Suprapubic skin (tissue), 4 donors: Measurements from ENCODE around the gene SLC8A1. TPM values are rescaled to one million over a fixed set of nuclear protein-coding genes. Genes with fewer than 3 reads are reported as not detected.

ENCODE experiments used
- DNase-seq, 2 donors: peaks; one replicate each; pipeline ENCODE4 v3.0.0-alpha.2; 2019; ENCODE audit warnings: low spot score in 2 of 2
- H3K27ac ChIP-seq: fragments of 200-600 bp; sonication (generic); one replicate; pipeline ENCODE4 v1.5.1; 2019
- H3K27me3 ChIP-seq: fragments of 200-600 bp; sonication (generic); one replicate; pipeline ENCODE4 v1.5.1; 2019
- H3K36me3 ChIP-seq: fragments of 200-600 bp; sonication (generic); one replicate; pipeline ENCODE4 v1.5.1; 2019
- H3K4me1 ChIP-seq: fragments of 200-600 bp; sonication (generic); one replicate; pipeline ENCODE4 v1.5.1; 2019
- H3K4me3 ChIP-seq: fragments of 200-600 bp; sonication (generic); one replicate; pipeline ENCODE4 v1.5.1; 2019; ENCODE audit warnings: mild to moderate bottlenecking
- H3K9me3 ChIP-seq: fragments of 200-600 bp; sonication (generic); one replicate; pipeline ENCODE4 v1.5.1; 2019
- CTCF ChIP-seq, 2 donors: fragments of 200-600 bp in 1 of 2; fragments of 450-650 bp in 1 of 2; sonication (generic) in 1 of 2; IDR thresholded peaks; one replicate each; pipeline ENCODE4 v1.5.1; 2016 to 2019; ENCODE audit warnings: antibody characterized with exemption in 2 of 2, mild to moderate bottlenecking in 1 of 2, moderate library complexity in 1 of 2
- EP300 ChIP-seq: sonication (generic); formaldehyde crosslinking; IDR thresholded peaks from one replicate; pipeline ENCODE4 v1.6.1; 2017; ENCODE audit warnings: antibody characterized with exemption
- POLR2A ChIP-seq, 2 donors: fragments of 450-650 bp; IDR thresholded peaks; one replicate each; pipeline ENCODE4 v1.6.1; 2017; ENCODE audit warnings: antibody characterized with exemption in 2 of 2, mild to moderate bottlenecking in 2 of 2, moderate library complexity in 2 of 2
- POLR2AphosphoS5 ChIP-seq, 3 donors: sonication (generic); formaldehyde crosslinking; IDR thresholded peaks; one replicate each; pipeline ENCODE4 v1.6.1; 2017; ENCODE audit warnings: antibody characterized with exemption in 3 of 3
- WGBS: methylation state at CpG from one replicate; pipeline ENCODE4 v1.1.5; 2018; 5-methylcytosine and 5-hydroxymethylcytosine counted together
- total RNA-seq, 4 donors: library from RNA; depleted of rRNA; stranded (reverse); fragments of >200 nt; gene quantifications; one replicate each; pipeline ENCODE4 v1.1.0, GENCODE V29; 2016

Gene SLC8A1
- total RNA-seq, 4 donors from 2014 or later: 2.4 to 14.4 (median 9.9) TPM

DNA sequence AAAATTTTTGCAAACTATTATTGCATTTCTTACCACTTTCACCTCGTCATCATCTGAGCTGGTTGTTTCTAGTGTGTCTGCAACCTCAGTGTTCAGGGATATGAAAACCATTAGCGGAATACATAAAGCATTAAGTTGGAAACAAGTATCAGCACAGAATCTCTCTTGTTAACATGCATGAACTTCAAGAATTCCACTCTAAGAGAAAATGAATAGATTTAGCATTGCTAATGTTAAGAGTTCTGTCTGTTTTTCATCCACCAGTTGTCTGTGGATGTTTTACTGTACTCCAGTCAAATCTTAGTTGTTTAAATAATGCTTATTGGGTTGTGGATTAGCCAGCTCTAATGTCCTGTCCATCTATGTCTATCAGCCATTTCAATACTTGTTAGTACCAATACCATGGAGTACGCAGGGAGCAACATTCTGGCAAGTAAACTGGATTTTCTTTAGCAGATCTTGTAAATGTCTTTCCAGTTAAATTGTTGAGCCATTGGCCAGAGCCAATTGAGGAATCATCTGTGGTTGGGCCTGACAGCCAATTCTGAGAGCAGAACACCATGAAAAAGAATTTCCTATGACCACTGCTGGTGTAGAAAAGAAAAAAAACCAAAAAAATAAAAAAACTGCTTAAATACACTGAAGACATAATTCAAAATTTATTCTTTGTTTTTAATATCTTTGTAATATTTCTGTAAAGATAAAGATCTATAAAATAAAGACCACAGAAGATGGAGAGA, 82.5 kb downstream of the SLC8A1 start:
- no peak overlapping the region for H3K27ac ChIP-seq
- no peak for DNase-seq
- H3K4me1 ChIP-seq: peaks cover 6% of the 10 kb centered on the region
- no peak overlapping the region for H3K4me3 ChIP-seq
- TF ChIP-seq POLR2AphosphoS5 (IDR thresholded peaks at IDR 0.05) (no peak), EP300 (no peak), POLR2A (IDR thresholded peaks at IDR 0.05) (no peak), CTCF (IDR thresholded peaks at IDR 0.05) (no peak)
- H3K36me3 ChIP-seq: no peaks in the 10 kb centered on the region
- H3K9me3 ChIP-seq: no peaks in the 10 kb centered on the region
- 96% methylated on average over 3 of the region's 3 CpGs for WGBS
- H3K27me3 ChIP-seq: no peaks in the 10 kb centered on the region

GRCh38 chr2:40367652-40368051, 84.2 kb downstream of the SLC8A1 start:
- no peaks in the 10 kb centered on the region for H3K9me3 ChIP-seq
- no peak overlapping the region for H3K27ac ChIP-seq
- no peaks in the 10 kb centered on the region for H3K36me3 ChIP-seq
- no peak overlapping the region for H3K4me3 ChIP-seq
- no peaks in the 10 kb centered on the region for H3K27me3 ChIP-seq
- DNase-seq: no peak
- H3K4me1 ChIP-seq: peaks cover 6% of the 10 kb centered on the region
- 92% methylated on average over 2 of the region's 2 CpGs for WGBS
- TF ChIP-seq POLR2A (IDR thresholded peaks at IDR 0.05) (no peak), CTCF (IDR thresholded peaks at IDR 0.05) (no peak), POLR2AphosphoS5 (IDR thresholded peaks at IDR 0.05) (no peak), EP300 (no peak)

DNA sequence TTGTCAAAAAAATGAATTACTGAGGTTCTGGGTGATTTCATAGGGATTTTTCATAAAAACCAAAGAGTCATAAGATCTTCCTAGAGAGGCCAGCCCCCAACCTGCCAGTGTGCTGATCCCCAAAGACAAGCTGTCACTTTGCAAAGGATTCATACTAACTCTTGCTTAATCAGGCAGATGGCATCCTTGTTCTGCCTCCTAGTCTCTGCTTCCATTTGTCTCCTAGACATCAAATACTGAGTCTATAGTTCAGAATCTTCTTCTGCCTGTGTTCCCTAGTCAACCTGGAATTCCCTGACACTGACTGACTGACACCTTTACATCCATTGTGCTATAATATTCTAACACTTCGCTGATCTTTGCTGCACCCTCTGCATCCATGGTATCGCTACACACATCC, 84.9 kb downstream of the SLC8A1 start:
- no peak overlapping the region for H3K4me3 ChIP-seq
- WGBS: 97% methylated on average over 2 of the region's 2 CpGs
- TF ChIP-seq CTCF (IDR thresholded peaks at IDR 0.05): no peak
- no peak for TF ChIP-seq EP300
- TF ChIP-seq POLR2A (IDR thresholded peaks at IDR 0.05): no peak
- TF ChIP-seq POLR2AphosphoS5 (IDR thresholded peaks at IDR 0.05): no peak

DNA sequence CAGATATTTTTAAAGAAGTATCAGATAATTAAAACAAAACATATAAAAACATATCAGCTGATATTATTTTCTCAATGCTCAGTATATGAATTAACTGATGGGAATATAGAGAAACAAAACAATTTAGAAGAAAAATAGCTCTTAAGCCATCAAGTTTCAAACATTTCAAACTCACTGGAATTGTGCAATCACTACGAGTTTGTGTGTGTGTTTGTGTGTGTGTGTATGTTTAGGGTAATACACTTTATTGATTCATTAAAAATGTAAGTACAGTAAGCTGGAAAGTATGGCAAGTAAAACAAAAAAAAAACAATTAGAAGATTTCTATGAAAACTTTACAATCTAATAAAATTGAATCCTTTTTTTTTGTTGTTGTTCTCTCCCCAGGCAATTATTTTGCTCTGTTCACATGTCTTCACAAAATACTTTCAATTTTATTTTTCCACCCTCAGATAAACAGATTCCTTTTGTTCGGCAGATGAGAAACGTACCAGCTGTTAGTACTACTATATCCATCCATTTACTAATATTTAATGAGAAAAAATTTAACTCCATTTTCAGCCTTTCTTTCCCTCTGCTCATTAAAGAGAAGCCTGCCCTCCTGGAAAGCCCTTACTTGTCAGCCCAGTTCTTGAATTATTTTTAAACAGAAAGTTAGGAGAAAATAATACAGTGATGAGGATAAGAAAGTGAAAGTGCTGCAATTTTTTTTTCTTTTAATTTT, 87.6 kb downstream of the SLC8A1 start:
- WGBS: 12% methylated on average over 3 of the region's 3 CpGs
- TF ChIP-seq POLR2A (IDR thresholded peaks at IDR 0.05) (no peak), EP300 (no peak), POLR2AphosphoS5 (IDR thresholded peaks at IDR 0.05) (no peak), CTCF (IDR thresholded peaks at IDR 0.05) (no peak)

More for the DNA sequence above, 84.9 kb downstream of the SLC8A1 start:
- Histone ChIP-seq H3K9me3 (no peaks in the 10 kb centered on the region), H3K4me1 (no peaks in the 10 kb centered on the region), H3K27me3 (no peaks in the 10 kb centered on the region), H3K36me3 (no peaks in the 10 kb centered on the region), H3K27ac (no peak overlapping the region)
- no peak for DNase-seq

GRCh38 chr2:40363631-40364030, 88.3 kb downstream of the SLC8A1 start:
- Histone ChIP-seq H3K4me3 (peak overlapping the region; percentile 2), H3K27ac (no peak overlapping the region), H3K9me3 (no peaks in the 10 kb centered on the region), H3K27me3 (no peaks in the 10 kb centered on the region), H3K36me3 (no peaks in the 10 kb centered on the region), H3K4me1 (no peaks in the 10 kb centered on the region)
- TF ChIP-seq POLR2AphosphoS5 (IDR thresholded peaks at IDR 0.05): no peak
- peak; percentile 1 for TF ChIP-seq EP300
- TF ChIP-seq CTCF (IDR thresholded peaks at IDR 0.05): no peak
- TF ChIP-seq POLR2A (IDR thresholded peaks at IDR 0.05): no peak
- DNase-seq: no peak
- WGBS: 73% methylated on average over 6 of the region's 6 CpGs

More for the DNA sequence above, 87.6 kb downstream of the SLC8A1 start:
- Histone ChIP-seq H3K4me1 (no peaks in the 10 kb centered on the region), H3K4me3 (peak overlapping the region; percentile 2), H3K27ac (no peak overlapping the region), H3K9me3 (no peaks in the 10 kb centered on the region), H3K36me3 (no peaks in the 10 kb centered on the region), H3K27me3 (no peaks in the 10 kb centered on the region)
- DNase-seq: no peak
